PC-3 (cell line): ENCODE data around the gene IFNAR1. TPM values are rescaled to one million over a fixed set of nuclear protein-coding genes. Genes with fewer than 3 reads are reported as not detected.

Experiments used
- ATAC-seq: fragments of 200-7000 bp; cut with Tn5 transposase; 2 replicates; pipeline ENCODE4 v1.9.1; 2020; ENCODE audit warnings: mild to moderate bottlenecking, moderate library complexity
- BruUV-seq: library from RNA; stranded (reverse); fragments of 400-500 nt; replicated peaks from 2 replicates; lab custom pipeline; 2021; lab: Mats Ljungman, UMichigan
- CTCF ChIA-PET: fragments of 300-600 bp; sonication (Branson Sonifier 250); formaldehyde crosslinking; loops from one replicate; lab custom pipeline; 2022; ENCODE audit warnings: antibody characterized with exemption; lab: Charles Lee
- POLR2A ChIA-PET: fragments of 300-600 bp; sonication (Branson Sonifier 250); formaldehyde crosslinking; loops from one replicate; lab custom pipeline; 2022; ENCODE audit warnings: antibody characterized with exemption; ENCODE audit not compliant: unreplicated experiment; lab: Charles Lee
- DNase-seq: peaks from one replicate; pipeline ENCODE4 v3.0.0-alpha.2; 2015
- H2AFZ ChIP-seq: fragments of 300-600 bp; sonication (generic); 2 replicates; pipeline ENCODE4 v1.6.0; 2016; ENCODE audit warnings: antibody characterized with exemption, low read length
- H3F3A ChIP-seq: fragments of 300-600 bp; sonication (generic); one replicate; pipeline ENCODE4 v1.6.0; 2017; ENCODE audit warnings: antibody characterized with exemption, low read length, control low read depth, mild to moderate bottlenecking; ENCODE audit not compliant: unreplicated experiment
- H3K27ac ChIP-seq: fragments of 300-600 bp; sonication (generic); 2 replicates; pipeline ENCODE4 v1.5.1; 2016; ENCODE audit warnings: mild to moderate bottlenecking, low read length
- H3K27me3 ChIP-seq: fragments of 300-600 bp; sonication (generic); 2 replicates; pipeline ENCODE4 v1.6.1; 2016; ENCODE audit warnings: low read length, mixed read lengths
- H3K36me3 ChIP-seq: fragments of 300-600 bp; sonication (generic); 2 replicates; pipeline ENCODE4 v1.6.1; 2016; ENCODE audit warnings: low read depth, mixed run types, low read length, mixed read lengths
- H3K4me1 ChIP-seq: fragments of 300-600 bp; sonication (generic); 2 replicates; pipeline ENCODE4 v1.5.1; 2016; ENCODE audit warnings: low read length; ENCODE audit not compliant: insufficient read depth
- H3K4me2 ChIP-seq: fragments of 300-600 bp; sonication (generic); 2 replicates; pipeline ENCODE4 v1.6.0; 2016; ENCODE audit warnings: low read length
- H3K4me3 ChIP-seq: fragments of 300-600 bp; sonication (generic); 2 replicates; pipeline ENCODE4 v1.5.1; 2016; ENCODE audit warnings: mild to moderate bottlenecking, low read length, mixed read lengths
- H3K79me2 ChIP-seq: fragments of 300-600 bp; sonication (generic); 2 replicates; pipeline ENCODE4 v1.6.1; 2017; ENCODE audit warnings: low read length, mixed read lengths
- H3K9ac ChIP-seq: fragments of 300-600 bp; sonication (generic); 2 replicates; pipeline ENCODE4 v1.6.0; 2016; ENCODE audit warnings: mild to moderate bottlenecking, low read length
- H3K9me2 ChIP-seq: fragments of 300-600 bp; sonication (generic); replicated peaks from 2 replicates; pipeline ENCODE4 v1.6.1; 2016; ENCODE audit warnings: mixed run types, low read length, mixed read lengths
- H3K9me3 ChIP-seq: fragments of 300-600 bp; sonication (generic); 2 replicates; pipeline ENCODE4 v1.6.1; 2016; ENCODE audit warnings: low read length, mixed read lengths
- H4K20me1 ChIP-seq: fragments of 300-600 bp; sonication (generic); 2 replicates; pipeline ENCODE4 v1.6.1; 2016; ENCODE audit warnings: low read length, mixed read lengths
- CTCF ChIP-seq: fragments of 300-600 bp; sonication (generic); conservative IDR thresholded peaks from 2 replicates; pipeline ENCODE4 v1.5.1; 2017; ENCODE audit warnings: antibody characterized with exemption, low read depth, mild to moderate bottlenecking, low read length
- EZH2 ChIP-seq: fragments of 300-600 bp; sonication (generic); IDR thresholded peaks from one replicate; pipeline ENCODE4 v1.6.1; 2017; ENCODE audit warnings: antibody characterized with exemption, mild to moderate bottlenecking, low read length; ENCODE audit not compliant: unreplicated experiment
- EZH2phosphoT487 ChIP-seq: fragments of 300-600 bp; sonication (generic); IDR thresholded peaks from 2 replicates; pipeline ENCODE4 v1.6.1; 2018; ENCODE audit warnings: mild to moderate bottlenecking, antibody characterized with exemption, low read length, borderline replicate concordance
- intact Hi-C: fragments of 100-400 bp; cut with micrococcal nuclease; formaldehyde crosslinking; loops from 2 replicates; pipeline ENCODE4 v1.9.0; 2023
- total RNA-seq: library from RNA; depleted of rRNA; stranded (reverse); fragments of >200 nt; gene quantifications from 2 replicates; pipeline ENCODE4 v1.2.3, GENCODE V29; 2014; rRNA removed

The IFNAR1 gene
- total RNA-seq, 1 experiment from 2014 or later = 13.2 TPM

- H3K9ac ChIP-seq = peak overlapping the region; percentile 98
- DNase-seq (peak; percentile 41), ATAC-seq (peak; percentile 55)
- H3K4me1 ChIP-seq = peaks cover 20% of the 10 kb centered on the region
- H4K20me1 ChIP-seq = 0 out of 2 replicates have a peak, but pooled peaks cover 10% of the 10 kb centered on the region
- no peaks in the 10 kb centered on the region for H3K27me3 ChIP-seq
- peaks cover 9% of the 10 kb centered on the region for H3K36me3 ChIP-seq
- H3F3A ChIP-seq = no peaks in the 10 kb centered on the region
- TF ChIP-seq EZH2phosphoT487 = no peak
- no peak for TF ChIP-seq EZH2
- no peak for TF ChIP-seq CTCF
- H3K27ac ChIP-seq = peak overlapping the region; percentile 84
- H3K9me2 ChIP-seq = no peaks in the 10 kb centered on the region
- H3K4me2 ChIP-seq = peak overlapping the region; percentile 94
- H2AFZ ChIP-seq = peak overlapping the region; percentile 23; the same call in 1 of the 2 replicates
- BruUV-seq = TSS peak; percentile 96
- H3K79me2 ChIP-seq = peaks cover 52% of the 10 kb centered on the region
- CTCF ChIA-PET = no interaction called here
- intact Hi-C loops = loop anchor here (2.0 kb wide), 3 partner anchors 23 to 43 kb away; no protein-coding TSS in a partner anchor
- no peaks in the 10 kb centered on the region for H3K9me3 ChIP-seq
- peak overlapping the region; percentile 85 for H3K4me3 ChIP-seq
- POLR2A ChIA-PET = interaction anchor here (0.6 to 1.1 kb wide), 2 partner anchors 26 to 40 kb away, joined by 3 to 10 read pairs; no protein-coding TSS in a partner anchor
Observed at GRCh38 chr21:33403786-33404585, 79.2 kb downstream of the IFNAR1 start.

GRCh38 chr21:33406493-33406892 lies 81.7 kb downstream of the IFNAR1 start:
- no TSS peak for BruUV-seq
- H3K79me2 ChIP-seq = peaks cover 70% of the 10 kb centered on the region
- no peak overlapping the region for H3K4me2 ChIP-seq
- peaks cover 12% of the 10 kb centered on the region for H3K36me3 ChIP-seq
- POLR2A ChIA-PET = no interaction called here
- H4K20me1 ChIP-seq = 0 out of 2 replicates have a peak, but pooled peaks cover 10% of the 10 kb centered on the region
- H3K27ac ChIP-seq = no peak overlapping the region
- H2AFZ ChIP-seq = no peak overlapping the region
- no peak overlapping the region for H3K9ac ChIP-seq
- H3K4me1 ChIP-seq = peaks cover 29% of the 10 kb centered on the region
- intact Hi-C loops = no loop called here
- no peaks in the 10 kb centered on the region for H3K27me3 ChIP-seq
- H3F3A ChIP-seq = no peaks in the 10 kb centered on the region
- TF ChIP-seq CTCF (no peak), EZH2phosphoT487 (no peak), EZH2 (no peak)
- no peaks in the 10 kb centered on the region for H3K9me2 ChIP-seq
- CTCF ChIA-PET = no interaction called here
- ATAC-seq = no peak
- H3K4me3 ChIP-seq = no peak overlapping the region
- no peaks in the 10 kb centered on the region for H3K9me3 ChIP-seq
- DNase-seq = no peak

Other genes with a start within 250 kb of the IFNAR1 start
- gene IFNAR2, start 95.0 kb upstream of the IFNAR1 start, total RNA-seq = 2.1 and 7.1 TPM in 2 replicates
- 25.3 and 26.8 TPM in 2 replicates for gene IL10RB, start 58.6 kb upstream of the IFNAR1 start, total RNA-seq
- 35.7 and 37.8 TPM in 2 replicates for gene IFNGR2, start 78.4 kb downstream of the IFNAR1 start, total RNA-seq
- 21.5 and 25.5 TPM in 2 replicates for gene TMEM50B, start 155.0 kb downstream of the IFNAR1 start, total RNA-seq
- 0.29 and 0.44 TPM in 2 replicates for gene DNAJC28, start 166.7 kb downstream of the IFNAR1 start, total RNA-seq
- gene GART, start 217.1 kb downstream of the IFNAR1 start, total RNA-seq = 118 and 142 TPM in 2 replicates
- gene SON, start 218.1 kb downstream of the IFNAR1 start, total RNA-seq = 180 and 373 TPM in 2 replicates